ENCODE results near the gene IMP3. TPM values are rescaled to one million over a fixed set of nuclear protein-coding genes. Genes with fewer than 3 reads are reported as not detected.
A peak's percentile ranks its signal among the peaks of the same experiment; 100 is the strongest.

IMP3 gene
- total and polyA plus RNA-seq, 9 of the 15 experiments (the other 6 are each of a cell fraction or from before 2014, with no cell fraction given) = 14.5 to 160 (median 74.4) TPM

DNA sequence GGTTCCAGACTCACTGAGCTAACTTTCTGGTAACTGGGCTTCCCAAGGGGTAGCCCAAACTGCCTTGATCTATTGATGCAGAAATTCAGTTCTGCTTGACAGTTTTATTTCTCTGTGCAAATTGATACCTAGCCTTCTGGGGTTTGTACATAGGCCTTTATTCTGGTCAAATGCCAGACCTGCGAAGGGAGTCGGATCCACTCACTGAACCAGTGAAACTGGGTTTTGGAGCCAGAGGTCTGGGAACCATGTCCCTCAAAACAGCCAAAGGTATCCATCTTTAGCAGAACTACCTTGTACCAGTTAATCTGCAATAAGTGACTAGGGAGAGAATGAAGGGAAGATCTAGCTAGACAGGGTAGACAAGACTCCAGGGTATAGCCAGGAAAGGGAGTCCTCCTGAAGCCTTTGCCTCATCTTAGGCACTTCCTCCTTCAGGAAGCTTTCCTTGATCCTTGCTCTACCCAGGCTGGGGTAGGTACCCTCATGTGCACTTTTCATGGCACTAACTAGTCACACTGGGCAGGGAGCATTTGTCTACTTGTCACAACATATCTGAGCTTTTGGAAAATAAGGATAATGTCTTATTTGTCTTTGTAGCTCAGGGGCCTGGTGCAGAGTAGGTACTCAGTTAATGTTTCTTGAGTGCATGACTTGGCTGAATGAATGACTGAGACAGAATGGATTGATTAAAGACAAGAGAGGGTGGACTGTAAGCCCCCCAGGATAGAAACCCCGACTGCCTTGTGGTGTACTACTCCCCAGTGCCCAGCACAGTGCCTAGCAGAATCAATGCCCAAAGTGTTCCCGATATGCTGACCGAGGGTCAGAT is 6.3 kb upstream of the IMP3 start (continued):
- TF ChIP-seq, protein P1, sequence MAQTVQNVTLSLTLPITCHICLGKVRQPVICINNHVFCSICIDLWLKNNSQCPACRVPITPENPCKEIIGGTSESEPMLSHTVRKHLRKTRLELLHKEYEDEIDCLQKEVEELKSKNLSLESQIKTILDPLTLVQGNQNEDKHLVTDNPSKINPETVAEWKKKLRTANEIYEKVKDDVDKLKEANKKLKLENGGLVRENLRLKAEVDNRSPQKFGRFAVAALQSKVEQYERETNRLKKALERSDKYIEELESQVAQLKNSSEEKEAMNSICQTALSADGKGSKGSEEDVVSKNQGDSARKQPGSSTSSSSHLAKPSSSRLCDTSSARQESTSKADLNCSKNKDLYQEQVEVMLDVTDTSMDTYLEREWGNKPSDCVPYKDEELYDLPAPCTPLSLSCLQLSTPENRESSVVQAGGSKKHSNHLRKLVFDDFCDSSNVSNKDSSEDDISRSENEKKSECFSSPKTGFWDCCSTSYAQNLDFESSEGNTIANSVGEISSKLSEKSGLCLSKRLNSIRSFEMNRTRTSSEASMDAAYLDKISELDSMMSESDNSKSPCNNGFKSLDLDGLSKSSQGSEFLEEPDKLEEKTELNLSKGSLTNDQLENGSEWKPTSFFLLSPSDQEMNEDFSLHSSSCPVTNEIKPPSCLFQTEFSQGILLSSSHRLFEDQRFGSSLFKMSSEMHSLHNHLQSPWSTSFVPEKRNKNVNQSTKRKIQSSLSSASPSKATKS (CRISPR knock-in tag; IDR thresholded peaks at IDR 0.05) = no peak
- TF ChIP-seq NFIC (IDR thresholded peaks at IDR 0.05) = peak; percentile 83
- peak; percentile 26; the same call in 1 of the 2 replicates for TF ChIP-seq GABPB1 (CRISPR knock-in tag; IDR thresholded peaks at IDR 0.05)
- TF ChIP-seq, protein P2, sequence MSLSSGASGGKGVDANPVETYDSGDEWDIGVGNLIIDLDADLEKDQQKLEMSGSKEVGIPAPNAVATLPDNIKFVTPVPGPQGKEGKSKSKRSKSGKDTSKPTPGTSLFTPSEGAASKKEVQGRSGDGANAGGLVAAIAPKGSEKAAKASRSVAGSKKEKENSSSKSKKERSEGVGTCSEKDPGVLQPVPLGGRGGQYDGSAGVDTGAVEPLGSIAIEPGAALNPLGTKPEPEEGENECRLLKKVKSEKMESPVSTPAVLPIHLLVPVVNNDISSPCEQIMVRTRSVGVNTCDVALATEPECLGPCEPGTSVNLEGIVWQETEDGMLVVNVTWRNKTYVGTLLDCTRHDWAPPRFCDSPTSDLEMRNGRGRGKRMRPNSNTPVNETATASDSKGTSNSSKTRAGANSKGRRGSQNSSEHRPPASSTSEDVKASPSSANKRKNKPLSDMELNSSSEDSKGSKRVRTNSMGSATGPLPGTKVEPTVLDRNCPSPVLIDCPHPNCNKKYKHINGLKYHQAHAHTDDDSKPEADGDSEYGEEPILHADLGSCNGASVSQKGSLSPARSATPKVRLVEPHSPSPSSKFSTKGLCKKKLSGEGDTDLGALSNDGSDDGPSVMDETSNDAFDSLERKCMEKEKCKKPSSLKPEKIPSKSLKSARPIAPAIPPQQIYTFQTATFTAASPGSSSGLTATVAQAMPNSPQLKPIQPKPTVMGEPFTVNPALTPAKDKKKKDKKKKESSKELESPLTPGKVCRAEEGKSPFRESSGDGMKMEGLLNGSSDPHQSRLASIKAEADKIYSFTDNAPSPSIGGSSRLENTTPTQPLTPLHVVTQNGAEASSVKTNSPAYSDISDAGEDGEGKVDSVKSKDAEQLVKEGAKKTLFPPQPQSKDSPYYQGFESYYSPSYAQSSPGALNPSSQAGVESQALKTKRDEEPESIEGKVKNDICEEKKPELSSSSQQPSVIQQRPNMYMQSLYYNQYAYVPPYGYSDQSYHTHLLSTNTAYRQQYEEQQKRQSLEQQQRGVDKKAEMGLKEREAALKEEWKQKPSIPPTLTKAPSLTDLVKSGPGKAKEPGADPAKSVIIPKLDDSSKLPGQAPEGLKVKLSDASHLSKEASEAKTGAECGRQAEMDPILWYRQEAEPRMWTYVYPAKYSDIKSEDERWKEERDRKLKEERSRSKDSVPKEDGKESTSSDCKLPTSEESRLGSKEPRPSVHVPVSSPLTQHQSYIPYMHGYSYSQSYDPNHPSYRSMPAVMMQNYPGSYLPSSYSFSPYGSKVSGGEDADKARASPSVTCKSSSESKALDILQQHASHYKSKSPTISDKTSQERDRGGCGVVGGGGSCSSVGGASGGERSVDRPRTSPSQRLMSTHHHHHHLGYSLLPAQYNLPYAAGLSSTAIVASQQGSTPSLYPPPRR (CRISPR knock-in tag; IDR thresholded peaks at IDR 0.05; ENCODE audit: borderline replicate concordance) = no peak
- TF ChIP-seq, protein P3, sequence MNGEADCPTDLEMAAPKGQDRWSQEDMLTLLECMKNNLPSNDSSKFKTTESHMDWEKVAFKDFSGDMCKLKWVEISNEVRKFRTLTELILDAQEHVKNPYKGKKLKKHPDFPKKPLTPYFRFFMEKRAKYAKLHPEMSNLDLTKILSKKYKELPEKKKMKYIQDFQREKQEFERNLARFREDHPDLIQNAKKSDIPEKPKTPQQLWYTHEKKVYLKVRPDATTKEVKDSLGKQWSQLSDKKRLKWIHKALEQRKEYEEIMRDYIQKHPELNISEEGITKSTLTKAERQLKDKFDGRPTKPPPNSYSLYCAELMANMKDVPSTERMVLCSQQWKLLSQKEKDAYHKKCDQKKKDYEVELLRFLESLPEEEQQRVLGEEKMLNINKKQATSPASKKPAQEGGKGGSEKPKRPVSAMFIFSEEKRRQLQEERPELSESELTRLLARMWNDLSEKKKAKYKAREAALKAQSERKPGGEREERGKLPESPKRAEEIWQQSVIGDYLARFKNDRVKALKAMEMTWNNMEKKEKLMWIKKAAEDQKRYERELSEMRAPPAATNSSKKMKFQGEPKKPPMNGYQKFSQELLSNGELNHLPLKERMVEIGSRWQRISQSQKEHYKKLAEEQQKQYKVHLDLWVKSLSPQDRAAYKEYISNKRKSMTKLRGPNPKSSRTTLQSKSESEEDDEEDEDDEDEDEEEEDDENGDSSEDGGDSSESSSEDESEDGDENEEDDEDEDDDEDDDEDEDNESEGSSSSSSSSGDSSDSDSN (IDR thresholded peaks at IDR 0.05; ENCODE audit: borderline replicate concordance in 1 of 2, low read depth in 2 of 2, low read length in 2 of 2) = no peak
- no peak for TF ChIP-seq E2F3 (CRISPR knock-in tag; IDR thresholded peaks at IDR 0.05)
- no peak for TF ChIP-seq MCM5 (IDR thresholded peaks at IDR 0.05; ENCODE audit: low read depth)
- no peak for TF ChIP-seq FOXJ3 (CRISPR knock-in tag; IDR thresholded peaks at IDR 0.05)
- TF ChIP-seq POLR2A (conservative IDR thresholded peaks at IDR 0.05) = no peak
- TF ChIP-seq, protein P4, sequence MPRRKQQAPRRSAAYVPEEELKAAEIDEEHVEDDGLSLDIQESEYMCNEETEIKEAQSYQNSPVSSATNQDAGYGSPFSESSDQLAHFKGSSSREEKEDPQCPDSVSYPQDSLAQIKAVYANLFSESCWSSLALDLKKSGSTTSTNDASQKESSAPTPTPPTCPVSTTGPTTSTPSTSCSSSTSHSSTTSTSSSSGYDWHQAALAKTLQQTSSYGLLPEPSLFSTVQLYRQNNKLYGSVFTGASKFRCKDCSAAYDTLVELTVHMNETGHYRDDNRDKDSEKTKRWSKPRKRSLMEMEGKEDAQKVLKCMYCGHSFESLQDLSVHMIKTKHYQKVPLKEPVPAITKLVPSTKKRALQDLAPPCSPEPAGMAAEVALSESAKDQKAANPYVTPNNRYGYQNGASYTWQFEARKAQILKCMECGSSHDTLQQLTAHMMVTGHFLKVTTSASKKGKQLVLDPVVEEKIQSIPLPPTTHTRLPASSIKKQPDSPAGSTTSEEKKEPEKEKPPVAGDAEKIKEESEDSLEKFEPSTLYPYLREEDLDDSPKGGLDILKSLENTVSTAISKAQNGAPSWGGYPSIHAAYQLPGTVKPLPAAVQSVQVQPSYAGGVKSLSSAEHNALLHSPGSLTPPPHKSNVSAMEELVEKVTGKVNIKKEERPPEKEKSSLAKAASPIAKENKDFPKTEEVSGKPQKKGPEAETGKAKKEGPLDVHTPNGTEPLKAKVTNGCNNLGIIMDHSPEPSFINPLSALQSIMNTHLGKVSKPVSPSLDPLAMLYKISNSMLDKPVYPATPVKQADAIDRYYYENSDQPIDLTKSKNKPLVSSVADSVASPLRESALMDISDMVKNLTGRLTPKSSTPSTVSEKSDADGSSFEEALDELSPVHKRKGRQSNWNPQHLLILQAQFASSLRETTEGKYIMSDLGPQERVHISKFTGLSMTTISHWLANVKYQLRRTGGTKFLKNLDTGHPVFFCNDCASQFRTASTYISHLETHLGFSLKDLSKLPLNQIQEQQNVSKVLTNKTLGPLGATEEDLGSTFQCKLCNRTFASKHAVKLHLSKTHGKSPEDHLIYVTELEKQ (CRISPR knock-in tag; IDR thresholded peaks at IDR 0.05) = no peak
- TF ChIP-seq PPARD (CRISPR knock-in tag; IDR thresholded peaks at IDR 0.05) = no peak
